GM21447 (cell line): ENCODE results near the gene PLCXD3.
A peak's percentile ranks its signal among the peaks of the same experiment; 100 is the strongest.

Experiments
- ATAC-seq: cut with Tn5 transposase; IDR thresholded peaks from one replicate; pipeline ENCODE4 v1.9.1; 2021; ENCODE audit not compliant: unreplicated experiment

The PLCXD3 gene

GRCh38 chr5:41289970-41290464 lies 220.4 kb downstream of the PLCXD3 start:
- no peak for ATAC-seq

- no peak for ATAC-seq
Measured at GRCh38 chr5:41286696-41287095, 223.7 kb downstream of the PLCXD3 start.

GRCh38 chr5:41286165-41286564 lies 224.2 kb downstream of the PLCXD3 start:
- ATAC-seq, result no peak

- no peak for ATAC-seq
Measured at GRCh38 chr5:41284938-41285337, 225.5 kb downstream of the PLCXD3 start.

GRCh38 chr5:41281215-41281810 lies 229.1 kb downstream of the PLCXD3 start:
- no peak for ATAC-seq

GRCh38 chr5:41279040-41279439 lies 231.4 kb downstream of the PLCXD3 start:
- no peak for ATAC-seq

- ATAC-seq, result no peak
Measured at GRCh38 chr5:41277476-41278245, 232.7 kb downstream of the PLCXD3 start.

- ATAC-seq, result peak; percentile 60
Measured at GRCh38 chr5:41275813-41276512, 234.4 kb downstream of the PLCXD3 start.

GRCh38 chr5:41270423-41271251 lies 239.8 kb downstream of the PLCXD3 start:
- peak; percentile 84 for ATAC-seq

- no peak for ATAC-seq
Measured at GRCh38 chr5:41268894-41269293, 241.5 kb downstream of the PLCXD3 start.

- ATAC-seq, result no peak
Measured at GRCh38 chr5:41266377-41266776, 244.0 kb downstream of the PLCXD3 start.

GRCh38 chr5:41264019-41264418 lies 246.4 kb downstream of the PLCXD3 start:
- ATAC-seq, result no peak

GRCh38 chr5:41263335-41263734 lies 247.1 kb downstream of the PLCXD3 start:
- ATAC-seq, result no peak
